Astrocyte of the spinal cord (primary cell): ENCODE data around the gene ASB18.

Source experiments
- DNase-seq: peaks from one replicate; pipeline ENCODE4 v3.0.0; 2011; ENCODE audit warnings: low read depth, low spot score
- H3K4me3 ChIP-seq: 2 replicates; pipeline ENCODE4 v1.5.1; 2011; ENCODE audit warnings: low read depth, mild to moderate bottlenecking, low read length, moderate library complexity
- in situ Hi-C: cut with HindIII; loops from 2 replicates; pipeline ENCODE4 v1.10.0; 2017; ENCODE audit warnings: low sequenced_read_pairs
- TF ChIP-seq, protein P1 (sequence below): IDR thresholded peaks from 2 replicates; pipeline ENCODE4 v1.5.1; 2012; ENCODE audit warnings: low read depth, mild to moderate bottlenecking, low read length, inconsistent platforms

Gene ASB18

DNA sequence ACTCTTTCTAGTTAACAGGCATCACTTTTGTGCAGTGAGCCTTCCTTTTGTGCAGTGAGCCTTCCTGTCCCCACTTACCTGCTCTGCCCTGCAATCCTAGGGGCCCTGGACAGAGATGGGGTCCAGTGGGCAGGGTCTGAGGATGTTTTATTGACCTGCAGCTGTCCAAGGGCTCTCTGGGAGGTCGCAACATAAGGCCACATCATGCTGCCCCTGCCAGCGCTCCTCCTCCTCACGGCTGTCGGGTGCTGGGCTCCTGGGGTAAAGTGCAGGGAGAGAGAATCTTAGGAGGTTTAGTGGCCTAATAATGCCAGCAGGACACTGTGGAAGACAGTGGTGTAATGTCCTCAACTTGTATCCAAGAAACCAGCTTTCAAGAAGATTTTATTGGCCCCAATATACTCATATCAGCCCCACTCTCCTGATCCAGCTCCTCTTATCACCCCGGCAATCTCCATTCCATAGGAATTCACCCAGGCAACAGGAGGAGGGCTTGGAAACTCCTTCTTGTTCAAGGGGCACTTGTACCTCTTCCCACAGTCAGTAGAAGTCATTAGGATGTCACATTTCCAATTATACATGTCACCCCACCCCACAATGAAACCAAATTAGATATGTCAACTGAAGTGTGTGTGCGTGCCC, 41.9 kb upstream of the ASB18 start:
- H3K4me3 ChIP-seq, result no peak overlapping the region
- DNase-seq, result no peak
- TF ChIP-seq, protein P1, sequence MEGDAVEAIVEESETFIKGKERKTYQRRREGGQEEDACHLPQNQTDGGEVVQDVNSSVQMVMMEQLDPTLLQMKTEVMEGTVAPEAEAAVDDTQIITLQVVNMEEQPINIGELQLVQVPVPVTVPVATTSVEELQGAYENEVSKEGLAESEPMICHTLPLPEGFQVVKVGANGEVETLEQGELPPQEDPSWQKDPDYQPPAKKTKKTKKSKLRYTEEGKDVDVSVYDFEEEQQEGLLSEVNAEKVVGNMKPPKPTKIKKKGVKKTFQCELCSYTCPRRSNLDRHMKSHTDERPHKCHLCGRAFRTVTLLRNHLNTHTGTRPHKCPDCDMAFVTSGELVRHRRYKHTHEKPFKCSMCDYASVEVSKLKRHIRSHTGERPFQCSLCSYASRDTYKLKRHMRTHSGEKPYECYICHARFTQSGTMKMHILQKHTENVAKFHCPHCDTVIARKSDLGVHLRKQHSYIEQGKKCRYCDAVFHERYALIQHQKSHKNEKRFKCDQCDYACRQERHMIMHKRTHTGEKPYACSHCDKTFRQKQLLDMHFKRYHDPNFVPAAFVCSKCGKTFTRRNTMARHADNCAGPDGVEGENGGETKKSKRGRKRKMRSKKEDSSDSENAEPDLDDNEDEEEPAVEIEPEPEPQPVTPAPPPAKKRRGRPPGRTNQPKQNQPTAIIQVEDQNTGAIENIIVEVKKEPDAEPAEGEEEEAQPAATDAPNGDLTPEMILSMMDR, result no peak
- in situ Hi-C loops, result no loop called here

DNA sequence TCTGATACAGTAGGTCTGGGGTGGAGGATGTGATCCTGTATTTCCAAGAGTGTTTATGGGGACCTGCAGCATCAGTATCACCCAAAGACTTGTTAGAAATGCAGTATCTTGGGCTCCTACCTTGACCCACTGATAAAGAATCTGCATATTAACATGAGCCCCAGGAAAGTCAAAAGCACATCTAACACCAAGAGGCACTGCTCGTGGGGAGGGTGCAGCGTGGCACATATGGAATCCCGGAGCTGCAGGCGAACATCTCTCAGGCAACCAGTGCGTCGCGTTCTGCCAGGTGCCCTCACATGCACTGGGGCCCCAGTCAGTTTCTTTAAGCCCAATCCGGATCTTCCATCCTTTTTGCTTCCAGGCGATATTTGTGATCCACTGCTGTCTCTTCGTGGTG, 41.3 kb upstream of the ASB18 start:
- no peak for DNase-seq
- in situ Hi-C loops, result no loop called here
- TF ChIP-seq, protein P1, result no peak
- no peak overlapping the region for H3K4me3 ChIP-seq

DNA sequence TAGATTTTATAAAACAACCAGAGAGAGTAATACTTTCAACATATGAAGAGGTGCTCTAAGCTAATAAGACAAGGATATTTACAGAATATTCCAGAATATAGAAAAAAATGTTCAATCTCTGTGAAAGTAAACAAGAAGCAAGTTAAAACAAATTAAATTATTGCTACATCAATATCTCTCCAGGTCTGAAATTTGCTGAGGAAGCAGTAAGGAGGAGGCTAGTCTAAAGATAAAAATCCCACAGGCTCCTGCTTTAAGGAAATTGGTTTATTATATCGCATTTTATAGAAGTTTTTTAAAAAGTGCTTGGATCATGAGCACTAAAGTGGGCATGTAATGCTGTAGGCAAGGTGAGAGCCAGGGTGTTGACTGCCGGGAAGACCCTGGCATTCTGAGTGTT, 39.7 kb upstream of the ASB18 start:
- DNase-seq, result no peak
- H3K4me3 ChIP-seq, result no peak overlapping the region
- TF ChIP-seq, protein P1, result no peak
- in situ Hi-C loops, result no loop called here

DNA sequence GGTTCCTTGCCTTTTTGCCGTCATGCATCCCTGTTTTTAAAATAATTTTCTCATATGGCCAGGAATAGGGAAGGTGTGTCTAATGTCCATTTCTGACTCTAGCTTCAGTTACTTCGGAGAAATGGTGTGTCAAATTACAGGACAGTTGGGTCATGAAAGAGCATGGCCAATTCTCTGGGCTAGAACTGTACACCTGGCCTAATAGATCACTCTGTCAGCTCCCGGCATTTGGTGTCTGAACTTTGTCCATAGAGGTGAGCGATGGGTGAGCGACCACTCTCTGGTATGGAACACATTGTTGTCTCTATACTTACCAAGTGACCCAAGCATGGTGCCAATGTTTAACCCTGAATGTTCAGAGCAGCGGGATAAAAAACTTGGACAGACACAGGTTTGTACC, 38.3 kb upstream of the ASB18 start:
- TF ChIP-seq, protein P1, result no peak
- no peak for DNase-seq
- H3K4me3 ChIP-seq, result no peak overlapping the region
- in situ Hi-C loops, result no loop called here

DNA sequence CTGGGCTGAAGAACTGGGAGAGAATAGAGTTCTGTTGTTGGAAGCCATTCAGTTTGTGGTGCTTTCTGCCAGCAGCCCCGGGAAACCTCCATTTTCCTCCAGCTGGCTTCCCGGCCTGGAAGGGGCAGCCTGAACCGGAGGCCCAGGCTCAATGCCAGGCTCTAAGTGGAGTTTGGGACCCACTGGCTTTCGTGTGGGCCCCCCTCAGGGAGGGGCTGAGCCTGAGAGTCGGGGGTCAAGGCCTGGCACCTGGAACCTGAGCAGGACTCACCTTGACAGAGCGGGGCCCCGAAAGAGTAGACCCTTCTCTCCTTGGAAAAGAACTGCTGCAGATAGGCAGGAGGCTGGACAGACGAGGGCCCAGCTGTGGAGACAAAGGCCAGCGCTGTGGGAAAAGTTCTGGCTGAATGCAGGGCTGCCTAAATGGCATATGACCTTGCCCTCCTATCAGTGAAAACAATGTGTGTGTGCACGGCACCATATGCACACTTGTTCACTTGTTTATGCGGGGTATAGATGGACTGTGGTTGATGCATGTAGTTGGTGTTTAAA, 34.8 kb upstream of the ASB18 start:
- in situ Hi-C loops, result no loop called here
- no peak for DNase-seq
- H3K4me3 ChIP-seq, result no peak overlapping the region
- TF ChIP-seq, protein P1, result no peak

DNA sequence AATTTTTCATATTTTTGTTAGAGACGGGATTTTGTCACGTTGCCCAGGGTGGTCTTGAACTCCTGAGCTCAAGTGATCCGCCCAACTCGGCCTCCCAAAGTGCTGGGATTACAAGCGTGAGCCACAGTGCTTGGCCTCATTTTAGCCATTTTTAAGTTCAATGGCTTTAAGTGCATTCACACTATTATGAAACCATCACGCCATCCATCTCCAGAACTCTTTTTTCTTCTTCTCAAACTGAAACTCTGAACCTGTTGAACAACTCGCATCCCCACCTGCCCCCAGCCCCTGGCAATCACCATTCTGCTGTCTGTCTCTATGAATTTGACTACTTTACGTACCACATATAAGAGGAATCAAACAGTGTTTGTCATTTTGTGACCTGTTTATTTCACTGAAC, 31.3 kb upstream of the ASB18 start:
- no peak overlapping the region for H3K4me3 ChIP-seq
- TF ChIP-seq, protein P1, result no peak
- in situ Hi-C loops, result no loop called here
- no peak for DNase-seq

DNA sequence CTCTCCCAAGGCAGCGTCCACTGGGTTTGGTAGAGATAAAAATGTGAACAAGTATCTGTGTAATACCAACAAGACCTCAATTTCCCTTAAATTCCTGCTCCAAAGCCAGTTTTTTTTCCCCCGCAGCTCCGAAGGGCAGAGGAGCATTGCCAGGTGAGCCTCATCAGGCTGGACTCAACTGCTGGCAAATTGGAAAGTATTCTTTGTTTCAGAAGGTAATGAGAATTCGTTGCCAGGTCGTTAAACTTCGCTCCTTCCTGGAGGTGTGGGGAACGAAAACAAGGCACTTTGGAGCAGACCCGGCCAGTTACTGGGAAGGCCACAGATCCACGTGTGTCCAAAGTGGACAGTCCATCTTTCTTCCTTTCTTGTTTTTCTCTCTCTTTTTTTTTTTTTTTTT, 30.4 kb upstream of the ASB18 start:
- DNase-seq, result no peak
- TF ChIP-seq, protein P1, result no peak
- no peak overlapping the region for H3K4me3 ChIP-seq
- in situ Hi-C loops, result no loop called here
